Keratinocyte (primary cell): ENCODE data around the gene FBXO9. TPM values are rescaled to one million over a fixed set of nuclear protein-coding genes. Genes with fewer than 3 reads are reported as not detected.

ENCODE experiments used
- DNase-seq: peaks from one replicate; pipeline ENCODE4 v3.0.0-alpha.2; 2011; ENCODE audit warnings: low read depth, missing footprints, low spot score
- FAIRE-seq: peaks from 2 replicates; lab custom pipeline; 2011; peaks lifted over from hg19 to GRCh38; lab: Jason Lieb, UNC
- H2AFZ ChIP-seq: 2 replicates; pipeline ENCODE4 v1.6.0; 2012; ENCODE audit warnings: low read length, control low read depth, inconsistent platforms; ENCODE audit not compliant: control insufficient read depth
- H3K27ac ChIP-seq: 2 replicates; pipeline ENCODE4 v1.5.1; 2011; ENCODE audit warnings: low read length; ENCODE audit not compliant: control insufficient read depth, insufficient read depth
- H3K27me3 ChIP-seq: 3 replicates; pipeline ENCODE4 v1.6.0; 2011; ENCODE audit warnings: low read length; ENCODE audit not compliant: control insufficient read depth, insufficient read depth; ENCODE audit errors: extremely low read depth
- H3K36me3 ChIP-seq, 2 experiments: 2 replicates in 1 of 2; 3 replicates in 1 of 2; pipeline ENCODE4 v1.5.1; 2011; ENCODE audit warnings: low read length in 2 of 2, mild to moderate bottlenecking in 1 of 2; ENCODE audit not compliant: control insufficient read depth in 2 of 2, insufficient read depth in 2 of 2; ENCODE audit errors: extremely low read depth in 1 of 2
- H3K4me1 ChIP-seq: 3 replicates; pipeline ENCODE4 v1.5.1; 2011; ENCODE audit warnings: low read length; ENCODE audit not compliant: control insufficient read depth, insufficient read depth; ENCODE audit errors: extremely low read depth
- H3K4me2 ChIP-seq: 3 replicates; pipeline ENCODE4 v1.6.0; 2011; ENCODE audit warnings: low read depth, low read length; ENCODE audit not compliant: control insufficient read depth, insufficient read depth; ENCODE audit errors: extremely low read depth
- H3K4me3 ChIP-seq, 3 experiments: fragments of 200-600 bp in 1 of 3; sonication (generic) in 1 of 3; 2 replicates in 2 of 3; 3 replicates in 1 of 3; pipeline ENCODE4 v1.5.1; 2011 to 2016; ENCODE audit warnings: low read length in 3 of 3, mild to moderate bottlenecking in 3 of 3, control low read depth in 2 of 3, inconsistent platforms in 1 of 3, low read depth in 1 of 3, mixed read lengths in 1 of 3, mixed run types in 1 of 3, moderate library complexity in 1 of 3; ENCODE audit not compliant: control insufficient read depth in 2 of 3, insufficient read depth in 2 of 3; ENCODE audit errors: extremely low read depth in 1 of 3
- H3K79me2 ChIP-seq: 2 replicates; pipeline ENCODE4 v1.6.0; 2012; ENCODE audit warnings: low read length; ENCODE audit not compliant: control insufficient read depth, insufficient read depth
- H3K9ac ChIP-seq: 3 replicates; pipeline ENCODE4 v1.6.0; 2011; ENCODE audit warnings: low read length; ENCODE audit not compliant: control insufficient read depth, insufficient read depth; ENCODE audit errors: extremely low read depth
- H3K9me1 ChIP-seq: 3 replicates; pipeline ENCODE4 v1.6.0; 2011; ENCODE audit warnings: low read length; ENCODE audit not compliant: control insufficient read depth, insufficient read depth; ENCODE audit errors: extremely low read depth
- H3K9me3 ChIP-seq: 2 replicates; pipeline ENCODE4 v1.5.1; 2012; ENCODE audit warnings: low read depth, low read length; ENCODE audit not compliant: control insufficient read depth
- H4K20me1 ChIP-seq: 3 replicates; pipeline ENCODE4 v1.6.0; 2011; ENCODE audit warnings: low read length; ENCODE audit not compliant: control insufficient read depth, insufficient read depth; ENCODE audit errors: extremely low read depth
- EZH2 ChIP-seq: IDR thresholded peaks from one replicate; pipeline ENCODE4 v1.6.1; 2012; ENCODE audit warnings: inconsistent platforms, mild to moderate bottlenecking, low read length, moderate library complexity
- dilution Hi-C: fragments of 300-500 bp; cut with MboI; formaldehyde crosslinking; loops from one replicate; pipeline ENCODE4 v1.7.0; 2020; ENCODE audit warnings: low sequenced_read_pairs; ENCODE audit not compliant: extremely low pct_ligation_motif_present
- polyA plus RNA-seq, 5 experiments: library from polyadenylated mRNA; depleted of rRNA in 3 of 5; stranded (reverse) in 3 of 5; stranded (forward) in 1 of 5; unstranded in 1 of 5; fragments of >200 nt; gene quantifications; 1 replicate in 1 of 5; 2 replicates in 3 of 5; 3 replicates in 1 of 5; pipeline versions ENCODE4 v1.2.1 to v1.2.3, GENCODE V29; 2011 to 2012; ENCODE audit warnings: missing spikeins in 2 of 5, low read depth in 1 of 5, low replicate concordance in 1 of 5
- TF ChIP-seq, protein P1 (sequence below), 3 experiments: IDR thresholded peaks in 1 of 3; conservative IDR thresholded peaks in 1 of 3; optimal IDR thresholded peaks in 1 of 3; 2 replicates in 2 of 3; 3 replicates in 1 of 3; pipeline versions ENCODE3 to v1.5.1; 2011; ENCODE audit warnings: low read length in 3 of 3, mild to moderate bottlenecking in 3 of 3, moderate library complexity in 2 of 3, control low read depth in 1 of 3, inconsistent platforms in 1 of 3; ENCODE audit not compliant: insufficient read depth in 2 of 3; ENCODE audit errors: extremely low read depth in 1 of 3

The FBXO9 gene
- polyA plus RNA-seq, 1 donor (not counting 4 experiments of a cell fraction or from before 2014, with no cell fraction given), result 71.8 TPM

- Histone ChIP-seq H3K27ac (peak overlapping the region; percentile 72), H3K4me1 (peaks cover 19% of the 10 kb centered on the region), H3K27me3 (no peaks in the 10 kb centered on the region), H3K79me2 (peaks cover 28% of the 10 kb centered on the region), H3K36me3 (no peaks in the 10 kb centered on the region), H2AFZ (peak overlapping the region; percentile 97), H3K9ac (peak overlapping the region; percentile 71), H3K4me3 (peak overlapping the region; percentile 87 to 97 (median 92)), H4K20me1 (no peaks in the 10 kb centered on the region), H3K9me3 (no peaks in the 10 kb centered on the region), H3K4me2 (peak overlapping the region; percentile 78), H3K9me1 (no peaks in the 10 kb centered on the region)
- peak; percentile 86 for DNase-seq
- FAIRE-seq, result peak; percentile 90
- dilution Hi-C loops, result no loop called here
- TF ChIP-seq, protein P1, sequence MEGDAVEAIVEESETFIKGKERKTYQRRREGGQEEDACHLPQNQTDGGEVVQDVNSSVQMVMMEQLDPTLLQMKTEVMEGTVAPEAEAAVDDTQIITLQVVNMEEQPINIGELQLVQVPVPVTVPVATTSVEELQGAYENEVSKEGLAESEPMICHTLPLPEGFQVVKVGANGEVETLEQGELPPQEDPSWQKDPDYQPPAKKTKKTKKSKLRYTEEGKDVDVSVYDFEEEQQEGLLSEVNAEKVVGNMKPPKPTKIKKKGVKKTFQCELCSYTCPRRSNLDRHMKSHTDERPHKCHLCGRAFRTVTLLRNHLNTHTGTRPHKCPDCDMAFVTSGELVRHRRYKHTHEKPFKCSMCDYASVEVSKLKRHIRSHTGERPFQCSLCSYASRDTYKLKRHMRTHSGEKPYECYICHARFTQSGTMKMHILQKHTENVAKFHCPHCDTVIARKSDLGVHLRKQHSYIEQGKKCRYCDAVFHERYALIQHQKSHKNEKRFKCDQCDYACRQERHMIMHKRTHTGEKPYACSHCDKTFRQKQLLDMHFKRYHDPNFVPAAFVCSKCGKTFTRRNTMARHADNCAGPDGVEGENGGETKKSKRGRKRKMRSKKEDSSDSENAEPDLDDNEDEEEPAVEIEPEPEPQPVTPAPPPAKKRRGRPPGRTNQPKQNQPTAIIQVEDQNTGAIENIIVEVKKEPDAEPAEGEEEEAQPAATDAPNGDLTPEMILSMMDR (optimal IDR thresholded peaks at IDR 0.05 in 1 of 3, IDR thresholded peaks at IDR 0.05 in 1 of 3, conservative IDR thresholded peaks at IDR 0.05 in 1 of 3; ENCODE audit: extremely low read depth in 1 of 3, insufficient read depth in 2 of 3, low read length in 3 of 3), result peak in 1 of 3 experiments; percentile 8
- no peak for TF ChIP-seq EZH2
Measured at GRCh38 chr6:53064726-53065265, 408 bp upstream of the FBXO9 start.

DNA sequence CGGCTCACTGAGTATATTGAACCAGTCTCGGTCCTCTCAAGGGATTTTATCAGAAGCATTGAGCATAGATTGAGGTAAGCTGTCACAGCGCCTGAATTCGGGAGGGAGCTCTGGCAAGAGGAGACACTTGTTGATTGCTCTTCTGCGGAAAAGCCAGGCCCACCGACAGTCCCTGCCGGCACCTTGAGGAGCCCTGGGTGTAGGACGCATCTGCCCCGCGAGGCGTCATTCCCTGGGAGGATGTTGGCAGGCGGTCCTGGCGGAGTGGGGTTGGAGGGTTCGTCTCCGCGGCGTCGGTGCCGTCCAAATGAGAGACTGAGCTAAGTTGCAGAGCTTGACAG lies 843 bp downstream of the FBXO9 start:
- Histone ChIP-seq H3K36me3 (no peaks in the 10 kb centered on the region), H2AFZ (peak overlapping the region; percentile 97), H3K4me2 (peak overlapping the region; percentile 92), H3K9ac (peak overlapping the region; percentile 71), H3K79me2 (peaks cover 28% of the 10 kb centered on the region), H3K9me3 (no peaks in the 10 kb centered on the region), H3K27ac (peak overlapping the region; percentile 72), H4K20me1 (no peaks in the 10 kb centered on the region), H3K27me3 (no peaks in the 10 kb centered on the region), H3K9me1 (no peaks in the 10 kb centered on the region), H3K4me1 (peaks cover 11% of the 10 kb centered on the region), H3K4me3 (peak overlapping the region; percentile 87 to 97 (median 92))
- FAIRE-seq (no peak), DNase-seq (no peak)
- dilution Hi-C loops, result no loop called here
- TF ChIP-seq, protein P1 (optimal IDR thresholded peaks at IDR 0.05 in 1 of 3, IDR thresholded peaks at IDR 0.05 in 1 of 3, conservative IDR thresholded peaks at IDR 0.05 in 1 of 3; ENCODE audit: extremely low read depth in 1 of 3, insufficient read depth in 2 of 3, low read length in 3 of 3), result no peak
- no peak for TF ChIP-seq EZH2
